Choroid plexus epithelial cell (primary cell): ENCODE measurements around the gene DRC7.

Experiments
- DNase-seq: peaks from one replicate; pipeline ENCODE4 v3.0.0-alpha.2; 2010; ENCODE audit warnings: low read depth
- H3K4me3 ChIP-seq: 2 replicates; pipeline ENCODE4 v1.5.1; 2011; ENCODE audit warnings: low read depth, mild to moderate bottlenecking, control low read depth, low read length, moderate library complexity
- TF ChIP-seq, protein P1 (sequence below): conservative IDR thresholded peaks from 2 replicates; pipeline ENCODE4 v1.5.1; 2011; ENCODE audit warnings: low read depth, mild to moderate bottlenecking, control low read depth, inconsistent platforms, low read length, moderate library complexity

The DRC7 gene

DNA sequence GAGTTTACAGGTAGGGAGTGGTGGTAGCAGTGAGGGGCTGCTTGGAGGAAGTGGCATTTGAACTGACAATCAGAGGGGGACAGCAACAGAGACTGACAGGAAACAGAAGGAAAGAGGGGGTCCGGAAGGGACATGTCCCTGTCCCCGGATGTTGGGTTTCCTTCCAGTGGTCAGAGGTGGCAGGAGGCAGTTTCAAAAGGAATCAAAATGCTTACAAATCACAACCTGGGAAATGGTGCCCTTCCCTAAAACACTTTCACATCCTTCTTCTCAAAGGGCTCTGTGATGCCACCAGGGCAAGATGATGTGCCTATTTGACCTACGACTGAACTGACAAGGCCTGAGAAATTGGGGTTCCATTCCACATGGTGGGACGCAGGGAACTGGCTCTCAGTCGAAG, 46.5 kb upstream of the DRC7 start:
- H3K4me3 ChIP-seq: no peak overlapping the region
- TF ChIP-seq, protein P1, sequence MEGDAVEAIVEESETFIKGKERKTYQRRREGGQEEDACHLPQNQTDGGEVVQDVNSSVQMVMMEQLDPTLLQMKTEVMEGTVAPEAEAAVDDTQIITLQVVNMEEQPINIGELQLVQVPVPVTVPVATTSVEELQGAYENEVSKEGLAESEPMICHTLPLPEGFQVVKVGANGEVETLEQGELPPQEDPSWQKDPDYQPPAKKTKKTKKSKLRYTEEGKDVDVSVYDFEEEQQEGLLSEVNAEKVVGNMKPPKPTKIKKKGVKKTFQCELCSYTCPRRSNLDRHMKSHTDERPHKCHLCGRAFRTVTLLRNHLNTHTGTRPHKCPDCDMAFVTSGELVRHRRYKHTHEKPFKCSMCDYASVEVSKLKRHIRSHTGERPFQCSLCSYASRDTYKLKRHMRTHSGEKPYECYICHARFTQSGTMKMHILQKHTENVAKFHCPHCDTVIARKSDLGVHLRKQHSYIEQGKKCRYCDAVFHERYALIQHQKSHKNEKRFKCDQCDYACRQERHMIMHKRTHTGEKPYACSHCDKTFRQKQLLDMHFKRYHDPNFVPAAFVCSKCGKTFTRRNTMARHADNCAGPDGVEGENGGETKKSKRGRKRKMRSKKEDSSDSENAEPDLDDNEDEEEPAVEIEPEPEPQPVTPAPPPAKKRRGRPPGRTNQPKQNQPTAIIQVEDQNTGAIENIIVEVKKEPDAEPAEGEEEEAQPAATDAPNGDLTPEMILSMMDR: no peak
- no peak for DNase-seq

DNA sequence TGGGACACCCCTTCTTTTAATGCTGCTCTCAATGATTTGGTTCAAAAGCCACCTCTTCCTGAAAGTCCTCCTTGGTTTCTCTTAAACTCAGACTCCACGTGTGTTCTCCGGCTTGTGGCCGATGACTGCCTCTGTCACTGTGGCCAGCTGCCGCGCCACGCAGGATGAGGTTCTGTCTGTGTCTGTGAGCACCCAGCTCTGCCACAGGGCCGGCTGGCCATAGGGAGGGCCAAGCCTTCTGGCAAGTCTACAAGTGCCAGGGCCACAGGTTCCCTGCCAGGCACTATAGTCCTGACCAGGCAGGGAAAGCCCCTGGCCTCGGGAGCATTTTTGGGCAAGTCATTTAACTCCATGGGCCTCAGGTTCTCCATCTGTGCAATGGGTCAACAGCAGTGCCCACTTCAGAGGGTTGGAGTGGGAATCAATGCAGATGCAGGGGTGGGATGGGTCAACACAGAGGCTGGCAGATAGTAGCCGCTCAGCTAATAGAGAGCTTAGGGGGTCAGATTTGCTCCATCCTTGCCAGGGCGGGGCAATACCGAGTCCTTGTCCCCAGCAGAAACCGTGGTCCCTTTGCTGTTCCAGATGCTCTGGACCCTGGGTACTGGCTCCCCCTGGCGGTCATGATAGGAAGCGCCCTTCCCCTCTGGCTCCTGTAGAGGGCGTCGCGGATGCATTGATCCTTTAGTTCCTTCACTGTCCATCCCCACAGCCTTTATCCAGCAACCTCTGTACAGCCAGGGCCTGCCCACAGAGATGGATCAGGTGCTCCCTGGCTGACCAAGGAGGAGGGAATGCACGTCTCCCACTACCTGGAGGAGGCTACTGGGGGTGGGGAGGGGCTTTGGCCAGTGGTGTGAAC, 45.8 kb upstream of the DRC7 start:
- H3K4me3 ChIP-seq: no peak overlapping the region
- DNase-seq: peak; percentile 88
- TF ChIP-seq, protein P1: peak; percentile 100

- TF ChIP-seq, protein P1: no peak
- no peak overlapping the region for H3K4me3 ChIP-seq
- no peak for DNase-seq
Observed at GRCh38 chr16:57649443-57649751, 45.2 kb upstream of the DRC7 start.

DNA sequence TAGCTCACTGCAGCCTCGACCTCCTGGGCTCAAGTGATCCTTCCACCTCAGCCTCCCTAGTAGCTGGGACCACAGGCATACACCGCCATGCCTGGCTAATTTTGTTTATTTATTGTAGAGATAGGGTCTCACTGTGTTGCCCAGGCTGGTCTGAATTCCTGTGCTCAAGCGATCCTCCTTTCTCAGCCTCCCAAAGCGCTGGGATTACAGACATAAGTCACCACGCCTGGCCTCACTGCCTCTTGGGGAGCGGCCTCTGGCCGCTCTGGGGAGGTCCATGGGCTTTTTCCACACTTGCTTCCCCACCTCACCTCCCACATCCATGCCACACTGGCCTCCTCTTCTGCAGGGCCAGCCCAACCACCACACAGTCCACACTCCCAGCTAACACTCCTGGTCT, 44.8 kb upstream of the DRC7 start:
- no peak for DNase-seq
- no peak overlapping the region for H3K4me3 ChIP-seq
- TF ChIP-seq, protein P1: no peak

DNA sequence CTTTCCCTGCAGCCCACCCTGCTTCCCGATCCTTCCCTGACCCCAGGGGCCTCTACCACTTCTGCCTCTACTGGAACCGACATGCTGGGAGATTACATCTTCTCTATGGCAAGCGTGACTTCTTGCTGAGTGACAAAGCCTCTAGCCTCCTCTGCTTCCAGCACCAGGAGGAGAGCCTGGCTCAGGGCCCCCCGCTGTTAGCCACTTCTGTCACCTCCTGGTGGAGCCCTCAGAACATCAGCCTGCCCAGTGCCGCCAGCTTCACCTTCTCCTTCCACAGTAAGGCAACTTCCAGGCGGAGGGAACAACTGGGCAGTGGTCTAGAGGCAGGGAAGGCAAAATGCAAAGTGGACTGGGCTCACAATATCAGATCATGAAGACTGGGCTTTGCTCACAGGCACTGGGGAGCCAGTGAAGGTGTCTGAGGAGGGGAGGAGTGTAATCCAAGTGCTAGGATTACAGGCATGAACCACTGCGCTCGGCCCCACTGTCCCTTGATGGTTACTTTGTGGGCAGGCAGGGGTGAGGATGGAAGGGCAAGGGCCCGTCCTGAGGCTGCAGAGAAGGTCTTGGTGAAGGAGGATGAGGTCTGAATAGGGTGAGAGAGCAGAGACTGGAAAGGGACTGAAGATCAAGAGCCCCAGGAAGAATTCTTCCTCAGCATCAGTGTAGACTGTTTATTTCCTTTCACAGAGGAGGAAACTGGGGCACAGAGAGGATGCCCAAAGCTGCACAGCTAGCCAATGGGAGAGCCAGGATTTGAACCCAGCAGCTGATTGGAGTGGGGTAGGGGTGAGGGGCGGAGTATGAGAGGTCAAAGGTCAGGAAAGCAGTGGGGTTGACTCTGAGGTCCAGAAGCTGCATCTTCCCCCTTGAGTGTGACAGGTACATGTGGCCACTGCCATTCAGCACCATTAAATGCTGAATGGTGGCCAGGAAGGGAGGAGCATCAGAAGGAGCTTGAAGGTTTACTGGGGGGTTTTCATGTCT, 43.0 kb upstream of the DRC7 start:
- TF ChIP-seq, protein P1: no peak
- no peak for DNase-seq
- H3K4me3 ChIP-seq: no peak overlapping the region

- no peak overlapping the region for H3K4me3 ChIP-seq
- TF ChIP-seq, protein P1: no peak
Observed at GRCh38 chr16:57652695-57653471, 41.7 kb upstream of the DRC7 start.

More at GRCh38 chr16:57652695-57653471, 41.7 kb upstream of the DRC7 start:
- no peak for DNase-seq
